ENCODE measurements around the gene PBLD.
A peak's percentile ranks its signal among the peaks of the same experiment; 100 is the strongest.

- TF ChIP-seq CTCF (IDR thresholded peaks at IDR 0.05), result peak in 1 of 6 experiments; percentile 13
- TF ChIP-seq POLR2A (IDR thresholded peaks at IDR 0.05), result peak; percentile 55 to 100 (median 97)
These were observed 1.1 kb downstream of the PBLD start, which contains the start of gene HNRNPH3 for GRCh38 chr10:68331455-68332258.

Data from esophagus squamous epithelium (tissue), 4 donors.